GM13976 (cell line): ENCODE measurements around the gene COL28A1.

Source experiments
- DNase-seq: peaks from one replicate; pipeline ENCODE4 v3.0.0; 2012; ENCODE audit warnings: low spot score
- in situ Hi-C: fragments of 300-500 bp; cut with MboI; formaldehyde crosslinking; loops from one replicate; pipeline ENCODE4 v1.12.0; 2022; ENCODE audit warnings: low sequenced_read_pairs, mixed read lengths, inconsistent platforms; ENCODE audit not compliant: unreplicated experiment
- TF ChIP-seq, protein P1 (sequence below): IDR thresholded peaks from 2 replicates; pipeline ENCODE4 v1.5.1; 2012; ENCODE audit warnings: borderline replicate concordance, mild to moderate bottlenecking; ENCODE audit not compliant: insufficient read depth; ENCODE audit errors: extremely low read depth, missing control alignments, control extremely low read depth

Gene COL28A1

DNA sequence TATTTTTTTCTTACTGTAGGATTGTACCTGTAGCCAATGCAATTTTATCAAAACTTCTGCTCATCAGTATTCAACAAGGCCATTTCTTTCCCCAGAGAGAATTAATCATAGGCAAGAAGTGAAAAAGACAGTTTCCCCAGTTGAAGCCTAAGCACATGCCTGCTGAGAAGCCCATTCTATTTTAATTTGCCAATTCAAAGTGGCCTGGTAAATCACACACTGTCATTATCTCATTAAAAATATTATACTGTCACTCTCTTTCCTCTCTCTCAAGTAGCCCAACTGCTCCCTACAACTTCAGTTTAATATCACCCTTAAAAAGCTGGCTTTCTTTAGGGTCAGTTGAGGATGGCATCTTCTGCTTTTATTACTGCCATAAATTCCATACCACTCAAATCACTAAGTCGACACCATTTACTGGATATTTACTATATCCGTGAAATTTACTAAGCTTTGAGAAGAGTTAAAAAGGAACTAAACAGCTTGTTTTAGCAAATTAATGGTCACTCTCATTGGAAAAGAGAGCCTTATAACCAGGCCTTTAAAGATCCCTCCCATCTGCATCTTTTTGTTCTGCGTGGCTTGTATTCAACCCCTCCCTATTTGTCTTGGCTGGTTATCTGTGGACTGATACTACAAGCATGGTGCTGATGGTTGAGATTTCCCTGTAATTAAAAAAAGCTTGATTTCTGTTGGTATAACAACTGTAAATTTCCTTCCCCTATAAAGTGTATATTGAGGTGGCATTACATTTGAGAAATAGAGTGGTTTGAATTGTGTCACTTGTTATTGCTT, 30.6 kb downstream of the COL28A1 start:
- no peak for DNase-seq
- TF ChIP-seq, protein P1, sequence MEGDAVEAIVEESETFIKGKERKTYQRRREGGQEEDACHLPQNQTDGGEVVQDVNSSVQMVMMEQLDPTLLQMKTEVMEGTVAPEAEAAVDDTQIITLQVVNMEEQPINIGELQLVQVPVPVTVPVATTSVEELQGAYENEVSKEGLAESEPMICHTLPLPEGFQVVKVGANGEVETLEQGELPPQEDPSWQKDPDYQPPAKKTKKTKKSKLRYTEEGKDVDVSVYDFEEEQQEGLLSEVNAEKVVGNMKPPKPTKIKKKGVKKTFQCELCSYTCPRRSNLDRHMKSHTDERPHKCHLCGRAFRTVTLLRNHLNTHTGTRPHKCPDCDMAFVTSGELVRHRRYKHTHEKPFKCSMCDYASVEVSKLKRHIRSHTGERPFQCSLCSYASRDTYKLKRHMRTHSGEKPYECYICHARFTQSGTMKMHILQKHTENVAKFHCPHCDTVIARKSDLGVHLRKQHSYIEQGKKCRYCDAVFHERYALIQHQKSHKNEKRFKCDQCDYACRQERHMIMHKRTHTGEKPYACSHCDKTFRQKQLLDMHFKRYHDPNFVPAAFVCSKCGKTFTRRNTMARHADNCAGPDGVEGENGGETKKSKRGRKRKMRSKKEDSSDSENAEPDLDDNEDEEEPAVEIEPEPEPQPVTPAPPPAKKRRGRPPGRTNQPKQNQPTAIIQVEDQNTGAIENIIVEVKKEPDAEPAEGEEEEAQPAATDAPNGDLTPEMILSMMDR = no peak
- in situ Hi-C loops = no loop called here

DNA sequence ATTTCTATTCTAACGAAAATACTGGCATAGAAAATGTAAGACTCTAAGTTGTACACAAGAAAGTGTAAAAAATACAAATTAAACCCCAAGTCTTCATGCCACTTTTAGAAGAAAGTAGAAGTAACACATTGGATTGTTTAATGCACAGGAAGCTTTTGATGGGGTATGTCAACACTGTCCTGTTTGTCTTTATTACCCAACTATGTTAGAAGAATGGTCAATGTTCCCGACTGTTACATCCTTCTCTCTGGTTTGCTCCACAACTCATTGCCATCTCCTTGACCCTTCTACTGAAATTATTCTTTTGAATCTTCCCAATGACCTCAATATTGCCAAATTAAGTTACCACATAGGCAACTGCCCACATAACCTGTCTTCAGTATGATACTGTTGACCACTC, 35.8 kb downstream of the COL28A1 start:
- TF ChIP-seq, protein P1 = no peak
- in situ Hi-C loops = no loop called here
- no peak for DNase-seq

DNA sequence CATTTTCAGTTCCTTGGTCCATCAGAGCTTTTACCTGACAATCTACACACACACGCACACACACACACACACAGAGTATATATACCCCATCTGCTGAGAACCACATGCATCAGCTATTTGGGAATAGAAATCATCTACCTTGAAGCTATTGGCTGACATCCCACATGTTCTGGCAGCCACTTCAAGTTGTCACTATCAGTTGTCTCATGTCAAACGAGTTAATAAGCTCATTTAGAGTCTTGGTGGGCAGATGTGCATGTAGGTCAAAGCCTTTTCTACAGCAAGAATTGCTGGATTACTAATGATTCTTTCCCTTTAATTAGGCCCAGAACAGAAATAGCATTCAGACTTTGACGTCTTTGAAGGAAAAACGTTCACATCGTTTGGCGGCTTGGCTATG, 36.8 kb downstream of the COL28A1 start:
- TF ChIP-seq, protein P1 = no peak
- no peak for DNase-seq
- in situ Hi-C loops = no loop called here

DNA sequence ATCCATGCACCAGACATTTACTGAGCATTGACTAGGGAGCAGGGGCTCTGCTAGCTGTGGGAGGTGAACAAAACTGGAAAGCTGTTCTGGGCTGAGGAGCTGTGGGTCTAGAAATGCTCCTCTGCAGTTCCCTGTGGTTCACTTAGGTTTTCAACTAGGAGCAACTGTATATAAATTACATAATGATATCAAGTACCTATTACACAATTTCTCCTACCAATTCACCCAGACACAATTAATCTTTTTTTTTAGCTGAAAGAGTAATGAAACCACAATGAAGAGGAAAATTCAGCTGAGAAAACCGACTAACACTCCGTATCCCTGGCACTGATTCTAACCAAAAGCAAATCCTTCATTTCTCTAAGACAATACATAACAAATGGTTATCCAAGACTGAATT, 39.4 kb downstream of the COL28A1 start:
- in situ Hi-C loops = no loop called here
- TF ChIP-seq, protein P1 = no peak
- DNase-seq = no peak

DNA sequence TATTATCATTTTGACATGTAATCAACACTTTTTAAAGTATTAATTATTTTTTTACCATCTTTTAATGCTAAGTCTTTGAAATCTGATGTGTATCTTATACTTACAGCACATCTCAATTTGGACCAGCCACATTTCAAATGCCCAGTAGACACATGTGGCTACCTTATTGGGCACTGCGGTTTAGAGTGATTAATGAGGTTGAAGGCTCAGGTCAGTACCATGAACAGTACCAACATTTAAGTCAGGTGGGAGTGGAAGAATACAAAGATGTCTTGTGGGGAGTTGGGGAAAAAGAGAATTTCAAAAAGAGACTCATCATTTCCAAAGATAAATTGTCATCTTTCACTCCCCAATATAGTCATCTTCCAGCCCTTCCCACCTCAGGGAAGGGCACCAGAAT, 40.5 kb downstream of the COL28A1 start:
- TF ChIP-seq, protein P1 = no peak
- in situ Hi-C loops = no loop called here
- no peak for DNase-seq

DNA sequence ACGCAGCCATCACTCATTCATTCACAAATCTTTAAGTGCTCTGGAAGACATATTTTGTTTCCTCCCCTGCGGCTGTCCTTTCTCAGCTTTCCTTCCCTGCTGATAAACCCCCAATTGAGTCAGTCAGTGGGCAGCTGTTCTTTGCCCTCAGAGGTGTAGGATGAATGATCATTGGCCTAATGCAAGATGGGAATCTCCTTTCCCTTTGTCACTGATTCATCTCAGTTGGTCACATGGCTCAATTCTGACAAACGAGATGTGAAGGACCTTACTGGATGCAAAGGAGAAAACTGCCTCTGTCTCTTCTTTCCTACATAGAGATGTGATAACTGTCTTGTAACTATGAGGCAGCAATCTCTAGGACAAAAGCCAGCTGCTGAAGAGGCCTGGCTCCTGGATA, 44.6 kb downstream of the COL28A1 start:
- DNase-seq = no peak
- in situ Hi-C loops = no loop called here
- TF ChIP-seq, protein P1 = no peak

DNA sequence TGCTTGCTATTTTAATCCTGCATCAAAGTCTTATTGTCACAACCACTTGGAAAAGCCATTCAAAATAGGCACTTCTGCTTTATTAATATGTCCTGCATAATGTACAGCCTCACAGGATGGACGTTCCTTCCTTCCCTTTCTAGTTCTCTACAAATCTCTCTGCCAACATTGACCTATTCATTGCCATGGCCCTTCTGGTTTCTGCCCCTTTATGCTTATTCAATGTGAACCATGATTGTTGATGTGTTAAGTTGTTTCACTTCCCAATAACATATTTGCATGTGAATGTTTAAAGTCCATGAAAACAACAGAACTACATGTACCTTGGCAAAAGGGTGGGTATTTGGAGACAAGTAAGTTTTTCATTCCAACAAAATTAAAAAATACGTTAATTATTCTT, 45.7 kb downstream of the COL28A1 start:
- in situ Hi-C loops = no loop called here
- TF ChIP-seq, protein P1 = no peak
- DNase-seq = no peak
